B cell (primary cell): Measurements from ENCODE around the gene EYS. TPM values are rescaled to one million over a fixed set of nuclear protein-coding genes. Genes with fewer than 3 reads are reported as not detected.

Experiments
- ATAC-seq: fragments of 200-7000 bp; cut with Tn5 transposase; one replicate; pipeline ENCODE4 v1.10.0; 2021; ENCODE audit warnings: low read depth, mild to moderate bottlenecking, moderate number of reproducible peaks, moderate library complexity
- CTCF ChIA-PET: fragments of 350-600 bp; sonication (Branson Sonifier 250); formaldehyde crosslinking; loops from one replicate; lab custom pipeline; 2021; ENCODE audit warnings: antibody characterized with exemption, inconsistent platforms; lab: Charles Lee
- POLR2A ChIA-PET: fragments of 350-600 bp; sonication (Branson Sonifier 250); formaldehyde crosslinking; loops from one replicate; lab custom pipeline; 2021; ENCODE audit warnings: antibody characterized with exemption; lab: Charles Lee
- DNase-seq: peaks from one replicate; pipeline ENCODE4 v3.0.0; 2013
- H2AFZ ChIP-seq: 2 replicates; pipeline ENCODE4 v1.6.1; 2012; ENCODE audit warnings: mild to moderate bottlenecking, low read depth, low read length; ENCODE audit not compliant: insufficient read depth, poor library complexity, severe bottlenecking
- H3K27ac ChIP-seq, 2 donors: 1 replicate in 1 of 2; 2 replicates in 1 of 2; pipeline ENCODE4 v1.5.1; 2012 to 2013; ENCODE audit warnings: low read length in 2 of 2, mild to moderate bottlenecking in 2 of 2, moderate library complexity in 1 of 2
- H3K27me3 ChIP-seq, 4 experiments: fragments of 200-600 bp in 1 of 4; sonication (generic) in 1 of 4; replicated peaks in 1 of 4; 1 replicate in 2 of 4; 2 replicates in 2 of 4; pipeline versions ENCODE4 v1.6.1 to v1.7.0; 2013 to 2016; ENCODE audit warnings: low read length in 3 of 4, mild to moderate bottlenecking in 2 of 4, mixed read lengths in 1 of 4, moderate library complexity in 1 of 4; ENCODE audit not compliant: insufficient read depth in 4 of 4, control insufficient read depth in 3 of 4; ENCODE audit errors: control extremely low read depth in 1 of 4
- H3K36me3 ChIP-seq, 2 experiments: replicated peaks in 1 of 2; 1 replicate in 1 of 2; 2 replicates in 1 of 2; pipeline versions ENCODE4 v1.6.1 to v1.7.1; 2013; ENCODE audit warnings: low read length in 1 of 2; ENCODE audit not compliant: insufficient read depth in 2 of 2, control insufficient read depth in 1 of 2; ENCODE audit errors: control extremely low read depth in 1 of 2, extremely low read depth in 1 of 2
- H3K4me1 ChIP-seq, 2 donors: fragments of 200-600 bp in 1 of 2; sonication (generic) in 1 of 2; 1 replicate in 1 of 2; 2 replicates in 1 of 2; pipeline versions ENCODE4 v1.5.1 to v1.6.1; 2013 to 2017; ENCODE audit warnings: low read length in 2 of 2; ENCODE audit not compliant: control insufficient read depth in 2 of 2, insufficient read depth in 2 of 2
- H3K4me2 ChIP-seq: replicated peaks from 2 replicates; pipeline ENCODE3; 2012; ENCODE audit warnings: mild to moderate bottlenecking, low read depth, low read length; ENCODE audit not compliant: poor library complexity, severe bottlenecking
- H3K4me3 ChIP-seq, 5 experiments: fragments of 200-600 bp in 1 of 5; sonication (generic) in 1 of 5; 1 replicate in 3 of 5; 2 replicates in 2 of 5; pipeline versions ENCODE4 v1.5.1 to v1.7.0; 2011 to 2016; ENCODE audit warnings: low read length in 4 of 5, mild to moderate bottlenecking in 4 of 5, low read depth in 2 of 5, control low read depth in 1 of 5, moderate library complexity in 1 of 5; ENCODE audit not compliant: insufficient read depth in 1 of 5; ENCODE audit errors: control extremely low read depth in 1 of 5, extremely low read depth in 1 of 5
- H3K79me2 ChIP-seq: fragments of 200-600 bp; sonication (generic); one replicate; pipeline ENCODE4 v1.6.0; 2016; ENCODE audit warnings: low read length; ENCODE audit not compliant: control insufficient read depth, insufficient read depth
- H3K9ac ChIP-seq: fragments of 200-600 bp; sonication (generic); 2 replicates; pipeline ENCODE4 v1.6.1; 2017; ENCODE audit warnings: mild to moderate bottlenecking, low read length, moderate library complexity
- H3K9me3 ChIP-seq, 3 donors: one replicate each; pipeline versions ENCODE4 v1.6.1 to v1.7.1; 2013; ENCODE audit warnings: low read length in 2 of 3; ENCODE audit not compliant: control insufficient read depth in 2 of 3, insufficient read depth in 1 of 3; ENCODE audit errors: control extremely low read depth in 1 of 3
- H4K20me1 ChIP-seq: 2 replicates; pipeline ENCODE4 v1.6.0; 2012; ENCODE audit warnings: mild to moderate bottlenecking, low read length; ENCODE audit not compliant: insufficient read depth, control insufficient read depth, poor library complexity, severe bottlenecking
- H3K27ac Mint-ChIP-seq: one replicate; pipeline ENCODE4 v1.8.0; 2021; ENCODE audit warnings: mixed read lengths
- H3K27me3 Mint-ChIP-seq: one replicate; pipeline ENCODE4 v1.8.0; 2021; ENCODE audit warnings: mixed read lengths
- H3K4me1 Mint-ChIP-seq: one replicate; pipeline ENCODE4 v1.8.0; 2021; ENCODE audit warnings: mixed read lengths
- H3K4me3 Mint-ChIP-seq: one replicate; pipeline ENCODE4 v1.8.0; 2021; ENCODE audit warnings: mixed read lengths
- H3K9me3 Mint-ChIP-seq: one replicate; pipeline ENCODE4 v1.8.0; 2022; ENCODE audit warnings: mixed read lengths; ENCODE audit not compliant: insufficient read depth
- CTCF ChIP-seq: fragments of 200-600 bp; IDR thresholded peaks from one replicate; pipeline ENCODE4 v1.8.0; 2022; ENCODE audit warnings: antibody characterized with exemption, mild to moderate bottlenecking
- EZH2 ChIP-seq: IDR thresholded peaks from 2 replicates; pipeline ENCODE4 v1.6.1; 2012; ENCODE audit warnings: borderline replicate concordance, low read depth, mild to moderate bottlenecking, moderate library complexity, low read length; ENCODE audit not compliant: insufficient read depth, poor library complexity, severe bottlenecking
- WGBS: methylation state at CpG from one replicate; pipeline ENCODE4 v1.1.5; 2013; ENCODE audit warnings: missing lambda C conversion rate; ENCODE audit not compliant: insufficient coverage; 5-methylcytosine and 5-hydroxymethylcytosine counted together
- intact Hi-C: fragments of 100-400 bp; cut with micrococcal nuclease; formaldehyde crosslinking; loops from one replicate; pipeline ENCODE4 v1.10.0; 2022
- polyA plus RNA-seq: library from polyadenylated mRNA; depleted of rRNA; stranded (reverse); fragments of >200 nt; gene quantifications from 2 replicates; pipeline ENCODE4 v1.2.3, GENCODE V29; 2012
- total RNA-seq, 2 donors: library from RNA; stranded (reverse); fragments of 120-200 nt in 1 of 2; gene quantifications; 1 replicate in 1 of 2; 2 replicates in 1 of 2; pipeline versions ENCODE4 v1.2.3 to v1.2.4, GENCODE V29; 2013 to 2022

The EYS gene
- total and polyA plus RNA-seq, 2 donors (not counting 1 experiment from before 2014, with no cell fraction given) = not detected

GRCh38 chr6:64411226-64411625 lies 1295.8 kb downstream of the EYS start:
- Histone ChIP-seq H3K79me2 (no peaks in the 10 kb centered on the region), H3K36me3 (no peaks in the 10 kb centered on the region)
- no peak for TF ChIP-seq CTCF
- no peak for TF ChIP-seq EZH2

GRCh38 chr6:64409948-64410347 lies 1297.1 kb downstream of the EYS start:
- ATAC-seq (no peak), DNase-seq (no peak)
- H3K79me2 ChIP-seq = no peaks in the 10 kb centered on the region
- CTCF ChIA-PET = no interaction called here
- no peak overlapping the region for H3K27ac ChIP-seq
- intact Hi-C loops = no loop called here
- no peaks in the 10 kb centered on the region for H3K27me3 ChIP-seq
- H3K4me2 ChIP-seq = no peak overlapping the region
- TF ChIP-seq EZH2 (no peak), CTCF (no peak)
- Mint-ChIP-seq H3K27me3 (no peaks in the 10 kb centered on the region), H3K9me3 (peaks cover 2% of the 10 kb centered on the region), H3K27ac (no peak overlapping the region), H3K4me3 (no peak overlapping the region), H3K4me1 (no peaks in the 10 kb centered on the region)
- POLR2A ChIA-PET = no interaction called here
- H3K4me1 ChIP-seq = no peaks in the 10 kb centered on the region
- H3K9me3 ChIP-seq = no peaks in the 10 kb centered on the region
- no peak overlapping the region for H3K9ac ChIP-seq
- no peak overlapping the region for H3K4me3 ChIP-seq
- H2AFZ ChIP-seq = no peak overlapping the region
- no peaks in the 10 kb centered on the region for H3K36me3 ChIP-seq
- no CpG with 5 or more reads among the region's 1 CpG for WGBS
- no peaks in the 10 kb centered on the region for H4K20me1 ChIP-seq

More at GRCh38 chr6:64411226-64411625, 1295.8 kb downstream of the EYS start:
- intact Hi-C loops = no loop called here
- ATAC-seq (no peak), DNase-seq (no peak)
- no peaks in the 10 kb centered on the region for H3K4me1 ChIP-seq
- H2AFZ ChIP-seq = no peak overlapping the region
- Mint-ChIP-seq H3K27ac (no peak overlapping the region), H3K4me3 (no peak overlapping the region), H3K9me3 (peaks cover 2% of the 10 kb centered on the region), H3K4me1 (no peaks in the 10 kb centered on the region), H3K27me3 (no peaks in the 10 kb centered on the region)
- no peaks in the 10 kb centered on the region for H3K9me3 ChIP-seq
- H3K9ac ChIP-seq = no peak overlapping the region
- H4K20me1 ChIP-seq = no peaks in the 10 kb centered on the region
- H3K4me2 ChIP-seq = no peak overlapping the region
- H3K4me3 ChIP-seq = no peak overlapping the region
- ChIA-PET CTCF (no interaction called here), POLR2A (no interaction called here)
- no peaks in the 10 kb centered on the region for H3K27me3 ChIP-seq
- no peak overlapping the region for H3K27ac ChIP-seq
